ENCODE results near the gene PDE1C.

PDE1C gene

GRCh38 chr7:31935124-31936054 lies 134.8 kb downstream of the PDE1C start:
- no peak for DNase-seq

DNA sequence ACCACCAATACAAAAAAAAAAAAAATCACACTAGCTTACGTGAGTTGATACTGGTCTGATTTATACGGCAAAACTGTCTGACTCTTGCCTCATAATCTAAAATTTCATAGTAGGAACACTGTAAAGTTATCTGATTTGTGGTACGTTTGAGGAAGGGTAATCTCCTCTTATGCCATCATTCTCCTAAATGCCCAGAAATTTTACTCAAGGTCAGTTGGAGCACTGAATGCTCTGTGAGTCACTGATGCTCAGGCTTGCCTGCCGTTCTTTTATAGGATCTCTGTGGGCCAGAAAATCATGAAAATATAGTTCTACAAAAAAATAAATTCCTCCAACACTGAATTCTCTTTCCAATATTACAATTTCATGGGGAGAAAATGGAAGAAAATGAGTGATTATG lies 135.7 kb downstream of the PDE1C start:
- no peak for DNase-seq

DNA sequence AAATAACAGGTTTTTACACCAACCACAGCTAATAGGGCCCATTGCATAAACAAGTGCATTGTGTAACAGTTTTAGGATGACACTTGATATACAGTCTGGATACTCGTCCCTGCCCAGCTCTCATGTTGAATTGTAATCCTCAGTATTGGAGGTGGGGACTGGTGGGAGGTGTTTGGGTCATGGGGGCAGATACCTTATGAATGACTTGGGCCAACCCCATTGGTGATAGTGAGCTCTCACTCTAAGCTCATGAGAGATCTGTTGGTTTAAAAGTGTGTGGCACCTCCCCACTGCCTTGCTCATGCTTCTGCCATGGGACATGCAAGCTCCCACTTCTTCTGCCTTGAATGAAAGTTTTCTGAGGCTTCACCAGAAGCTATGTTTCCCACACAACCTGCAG lies 136.7 kb downstream of the PDE1C start:
- no peak for DNase-seq

DNA sequence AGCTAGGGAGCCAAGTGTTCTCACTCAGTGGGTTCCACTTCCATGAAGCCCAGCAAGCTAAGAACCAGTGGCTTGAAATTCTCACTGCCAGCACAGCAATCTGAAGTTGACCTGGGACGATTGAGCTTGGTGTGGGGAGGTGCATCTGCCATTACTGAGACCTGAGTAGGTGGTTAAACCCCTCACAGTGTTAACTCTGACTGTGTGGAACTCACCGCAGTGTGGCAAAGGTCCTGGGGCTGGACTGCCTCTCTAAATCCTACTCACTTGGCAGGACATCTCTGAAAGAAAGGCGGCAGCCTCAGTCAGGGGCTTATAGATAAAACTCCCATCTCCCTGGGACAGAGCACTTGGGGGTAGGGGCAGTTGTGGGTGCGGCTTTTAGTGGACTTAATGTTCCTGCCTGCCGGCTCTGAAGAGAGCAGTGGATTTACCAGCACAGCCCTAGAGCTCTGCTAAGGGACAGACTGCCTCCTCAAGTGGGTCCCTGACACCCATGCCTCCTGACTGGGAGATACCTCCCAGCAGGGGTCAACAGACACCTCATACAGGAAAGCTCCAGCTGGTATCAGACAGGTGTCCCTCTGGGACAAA lies 143.1 kb downstream of the PDE1C start:
- no peak for DNase-seq

- DNase-seq = no peak
Measured at GRCh38 chr7:31925753-31926454, 144.3 kb downstream of the PDE1C start.

GRCh38 chr7:31924251-31924650 lies 146.0 kb downstream of the PDE1C start:
- no peak for DNase-seq

- no peak for DNase-seq
Measured at GRCh38 chr7:31922848-31923247, 147.4 kb downstream of the PDE1C start.

DNA sequence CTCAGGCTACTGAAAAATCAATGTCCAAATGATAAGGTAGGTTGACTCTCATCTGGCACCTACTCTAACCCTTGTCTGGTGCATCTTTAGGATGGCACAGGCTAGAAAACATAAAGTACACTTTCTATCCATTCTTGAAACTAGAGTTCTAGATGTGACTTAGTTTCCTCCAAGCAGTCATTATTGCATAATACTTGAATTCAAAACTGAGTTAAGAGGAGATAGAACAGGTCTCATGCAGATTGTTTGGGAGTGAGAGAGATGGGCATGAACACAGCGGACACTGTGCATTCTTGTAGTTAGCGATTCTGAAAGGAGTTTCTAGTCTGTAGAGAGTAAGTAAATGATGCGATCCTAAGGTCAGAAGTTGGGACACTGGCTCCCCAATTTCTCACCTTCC lies 149.2 kb downstream of the PDE1C start:
- no peak for DNase-seq

DNA sequence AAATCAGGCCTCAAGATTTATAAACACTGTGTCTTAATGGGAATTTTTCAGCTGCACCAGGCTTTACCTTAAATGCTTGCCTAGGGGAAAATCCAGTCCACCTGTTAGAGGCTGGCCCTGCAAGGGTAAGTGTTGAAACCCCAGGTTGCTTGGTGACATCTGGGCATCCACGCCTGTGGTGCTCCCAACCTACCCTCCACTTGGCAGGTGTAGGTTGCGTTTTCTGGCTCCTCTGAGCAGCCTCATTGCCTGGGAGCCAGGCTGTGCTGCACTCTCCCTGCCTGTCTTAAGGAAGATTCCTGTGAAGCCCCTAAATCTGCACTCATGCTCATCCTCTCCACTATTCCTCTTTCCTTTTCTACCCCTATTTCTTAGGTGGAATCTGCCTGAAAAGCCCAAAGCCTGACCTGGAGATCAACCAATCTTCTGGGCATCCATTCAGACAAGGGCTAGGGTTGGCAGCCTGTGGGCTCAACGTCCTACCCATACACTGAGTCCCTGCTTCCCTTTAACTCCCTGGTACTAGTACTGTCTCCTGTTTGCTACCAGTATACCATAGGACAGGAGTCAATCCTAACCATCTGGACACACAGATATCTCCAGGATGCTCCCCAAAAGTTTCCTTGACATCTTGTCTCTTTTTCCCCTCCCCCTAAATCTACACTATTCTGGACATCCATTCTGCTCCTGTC lies 150.4 kb downstream of the PDE1C start:
- DNase-seq = no peak

- no peak for DNase-seq
Measured at GRCh38 chr7:31918706-31919393, 151.4 kb downstream of the PDE1C start.

- no peak for DNase-seq
Measured at GRCh38 chr7:31917256-31917655, 153.0 kb downstream of the PDE1C start.

DNA sequence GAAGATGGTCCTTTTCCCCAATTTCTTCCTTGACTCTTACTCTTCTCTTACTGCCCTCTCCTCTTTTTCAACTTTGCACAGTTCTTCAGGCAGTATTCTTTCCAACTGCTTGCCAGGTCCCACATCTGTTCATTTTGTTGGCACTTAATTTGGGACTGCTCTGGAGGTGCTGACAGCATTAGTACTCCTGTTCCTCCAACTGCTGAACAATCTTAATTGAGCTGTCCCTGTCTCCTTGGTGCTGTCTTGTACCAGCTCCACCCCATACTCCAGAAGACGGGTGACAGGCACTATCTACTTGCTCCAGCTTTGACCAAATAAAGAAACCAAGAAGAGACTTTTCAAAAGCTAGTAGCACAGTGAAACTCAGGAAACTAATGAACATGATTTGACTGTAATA lies 160.0 kb downstream of the PDE1C start:
- DNase-seq = no peak

DNA sequence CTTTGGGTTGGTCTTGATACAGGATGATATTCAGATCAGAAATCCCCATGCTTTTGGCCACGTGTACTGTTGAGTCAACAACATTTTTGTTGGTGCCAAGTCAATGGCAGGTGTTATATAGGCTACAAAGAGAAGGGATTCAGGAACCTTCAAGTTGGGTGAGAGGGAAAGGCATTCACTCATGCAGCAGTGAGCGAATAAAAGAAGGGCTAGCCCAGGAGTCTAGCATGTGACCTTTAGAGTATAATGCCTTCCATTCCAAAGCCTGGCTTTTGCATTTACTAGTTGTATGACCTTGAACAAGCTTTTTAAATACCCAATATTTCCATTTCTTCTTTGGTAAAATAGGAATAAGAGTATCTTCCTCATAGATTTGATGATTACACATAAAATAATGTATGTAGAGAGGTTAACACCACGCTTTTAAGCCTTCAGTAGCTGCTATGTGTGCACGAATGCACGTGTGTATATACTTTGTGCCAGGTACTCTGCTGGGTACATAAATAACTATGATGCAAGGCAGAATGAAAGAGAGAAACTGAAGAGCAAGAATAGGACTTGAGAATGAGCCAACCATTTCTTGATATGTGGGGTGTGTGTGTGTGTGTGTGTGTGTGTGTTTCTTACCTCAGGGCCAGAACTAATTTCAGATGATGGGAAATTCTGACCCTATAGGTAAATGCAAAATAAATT lies 163.6 kb downstream of the PDE1C start:
- no peak for DNase-seq

DNA sequence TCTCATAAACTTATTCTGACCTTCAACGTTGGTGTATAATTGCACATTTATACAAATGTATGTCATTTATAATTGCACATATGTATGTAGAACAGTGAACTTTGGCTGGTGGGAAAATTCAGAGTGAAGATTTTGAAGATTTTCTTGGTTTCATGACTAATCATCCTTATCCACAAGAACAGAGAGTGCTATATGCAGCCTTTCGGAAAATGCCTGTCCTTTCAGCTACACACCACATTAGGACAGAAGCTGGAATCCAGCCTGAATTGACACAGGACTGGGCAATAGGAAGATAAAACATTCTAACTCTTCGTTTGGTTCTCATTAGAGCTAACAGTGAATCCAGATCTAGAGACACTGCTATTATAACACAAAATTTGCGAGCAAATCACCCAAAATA lies 166.2 kb downstream of the PDE1C start:
- no peak for DNase-seq

DNA sequence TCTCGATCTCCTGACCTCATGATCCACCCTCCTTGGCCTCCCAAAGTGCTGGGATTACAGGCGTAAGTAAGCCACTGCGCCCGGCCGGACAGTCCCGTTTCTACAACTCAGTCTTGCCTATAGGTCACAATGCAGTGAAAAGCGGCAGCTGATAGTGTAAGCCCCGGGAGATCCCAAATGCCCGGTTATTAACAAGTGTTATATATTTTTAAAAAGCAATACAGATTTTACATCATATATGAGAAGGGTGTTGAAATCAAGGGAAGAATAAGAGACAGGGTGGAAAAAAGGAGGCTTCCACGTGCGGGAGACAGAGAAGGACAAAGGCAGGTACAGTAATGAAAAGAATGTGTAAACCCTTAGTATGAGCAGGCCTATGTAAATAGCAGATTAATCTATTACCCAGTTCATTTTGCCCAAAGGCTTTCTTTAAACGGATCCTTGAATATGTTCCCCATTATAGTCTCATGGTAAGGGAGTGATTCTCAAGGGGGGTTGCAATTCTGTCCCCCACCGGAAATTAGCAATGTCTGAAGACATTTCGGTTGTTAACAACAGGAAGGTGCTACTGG lies 170.8 kb downstream of the PDE1C start:
- no peak for DNase-seq

DNA sequence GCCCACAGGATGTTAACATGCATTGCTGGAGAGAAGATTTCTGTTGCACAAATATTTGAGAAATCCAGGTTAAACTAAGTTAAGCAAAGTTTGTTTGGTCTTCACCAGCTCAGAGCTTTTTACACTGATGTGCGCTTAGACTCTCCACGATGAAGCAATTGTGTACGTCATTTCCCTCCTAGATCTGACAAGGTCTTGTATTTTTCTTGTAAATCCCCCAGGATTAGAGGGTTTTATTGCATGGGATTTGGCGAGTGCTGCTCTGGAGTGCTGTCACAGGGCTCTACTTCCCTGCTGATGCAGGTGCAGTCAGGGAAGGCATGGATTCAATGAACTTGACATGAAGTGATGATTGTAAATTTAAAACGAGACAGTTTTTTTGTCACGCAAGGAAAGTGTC lies 173.3 kb downstream of the PDE1C start:
- DNase-seq = no peak

DNA sequence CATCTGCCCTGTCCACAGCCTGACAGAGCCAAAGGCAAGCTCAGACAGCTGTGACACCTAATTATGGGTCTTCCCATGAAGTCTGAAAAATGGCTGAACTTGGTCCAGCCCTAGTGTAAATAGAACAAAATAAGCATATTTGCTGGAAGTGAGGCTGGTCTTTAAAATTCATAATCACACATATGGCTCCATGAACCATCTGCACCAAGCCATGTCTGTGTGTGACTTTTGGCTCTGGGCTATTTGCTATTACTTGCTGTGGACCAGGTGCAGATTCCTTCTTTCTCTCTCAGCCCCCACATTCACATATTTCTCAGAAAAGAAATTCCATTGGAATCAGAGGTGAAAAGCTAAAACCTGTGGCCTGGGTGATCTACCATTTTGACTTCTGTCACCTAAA lies 175.9 kb downstream of the PDE1C start:
- no peak for DNase-seq

DNA sequence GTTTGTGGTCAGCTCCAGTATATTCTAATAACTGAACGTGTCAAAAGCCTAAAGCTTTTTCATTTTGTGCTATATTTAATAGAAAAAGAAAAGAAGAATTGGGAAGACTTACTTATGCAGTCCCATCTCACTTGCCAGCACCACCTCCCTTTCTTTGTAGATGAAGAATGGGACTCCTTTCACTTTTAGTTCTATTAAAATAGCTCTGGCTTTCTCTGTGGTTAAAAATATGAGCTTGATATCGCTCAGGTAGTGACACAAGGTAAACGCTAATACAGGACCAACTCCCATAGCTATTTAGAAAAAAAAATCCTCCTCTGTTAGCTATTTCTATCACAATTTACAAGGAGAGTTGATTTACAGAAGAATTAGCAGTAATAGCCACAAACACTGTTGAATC lies 176.8 kb downstream of the PDE1C start:
- no peak for DNase-seq

DNA sequence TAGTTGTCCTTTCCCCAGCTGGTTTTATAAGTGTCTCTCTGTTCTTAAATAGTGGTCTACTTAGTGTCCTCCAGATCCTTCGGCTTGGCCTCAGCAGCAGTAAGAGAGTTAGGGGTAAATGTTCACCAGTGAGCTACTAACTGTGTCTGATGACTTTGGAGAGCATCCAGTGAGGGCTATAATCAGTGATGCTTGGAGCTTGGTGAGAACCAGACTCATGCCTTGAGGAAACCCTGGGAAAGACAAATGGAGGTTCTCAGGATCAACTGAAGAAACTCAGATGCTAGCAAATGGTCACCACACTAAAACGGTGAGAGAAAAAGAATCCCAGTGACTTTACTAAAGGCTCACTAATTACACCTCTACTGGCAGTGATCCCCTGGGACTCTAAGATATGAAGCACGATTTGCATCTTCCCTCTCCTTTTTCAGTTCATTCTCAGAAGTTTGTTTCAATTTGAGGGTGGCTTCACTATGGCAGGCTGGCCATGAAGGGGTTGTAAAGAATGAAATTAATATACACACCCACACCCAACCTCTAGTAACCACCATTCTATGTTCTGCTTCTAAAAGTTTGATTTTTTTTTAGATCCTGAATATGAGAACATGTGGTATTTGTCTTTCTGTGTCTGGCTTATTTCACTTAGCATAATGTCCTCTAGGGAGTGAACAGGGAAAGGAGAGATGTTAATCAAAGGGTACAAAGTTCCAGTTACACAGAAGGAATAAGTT lies 177.9 kb downstream of the PDE1C start:
- no peak for DNase-seq

DNA sequence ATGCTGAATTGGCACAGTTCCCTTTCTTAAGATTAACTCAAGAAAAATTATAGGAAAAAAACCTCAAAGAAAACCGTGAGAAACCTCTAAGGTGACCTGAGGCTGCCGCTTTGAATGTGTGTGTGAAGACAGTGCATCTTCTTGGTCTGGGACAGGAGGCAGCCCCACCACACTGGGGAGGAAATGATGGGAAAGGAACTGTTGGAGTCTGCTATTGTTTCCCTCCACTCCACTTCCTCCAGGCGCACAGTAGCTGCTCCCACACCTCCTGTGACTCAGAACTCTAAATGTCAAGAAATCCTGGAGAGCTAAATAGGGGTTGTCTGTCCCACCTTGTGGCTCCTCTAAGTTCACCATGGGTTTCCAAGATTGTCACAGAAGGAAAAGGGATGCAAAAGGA lies 179.4 kb downstream of the PDE1C start:
- no peak for DNase-seq

DNA sequence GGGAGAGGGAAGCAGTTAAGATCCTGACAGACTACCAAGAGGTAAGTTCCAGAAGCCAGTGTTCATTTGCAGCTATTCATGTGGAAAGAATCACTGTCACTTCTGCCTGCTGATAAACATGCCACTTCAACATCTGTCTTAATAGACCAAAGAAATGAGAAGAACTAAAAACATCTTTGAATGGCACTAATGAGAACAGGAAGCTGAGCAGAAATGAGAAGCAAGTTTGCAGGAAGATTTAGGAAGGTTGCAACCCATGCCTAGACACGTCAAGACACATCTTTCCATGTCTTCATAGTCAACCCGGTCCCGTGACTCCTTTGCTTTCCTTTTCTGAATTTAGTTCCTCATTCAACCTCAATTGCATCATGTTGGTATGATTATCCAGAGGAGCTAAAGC lies 180.0 kb downstream of the PDE1C start:
- DNase-seq = no peak
